Measurements from ENCODE around the gene BTBD2. TPM values are rescaled to one million over a fixed set of nuclear protein-coding genes. Genes with fewer than 3 reads are reported as not detected.

BTBD2 gene
- total and polyA plus RNA-seq, 2 donors (not counting 1 experiment from before 2014, with no cell fraction given), result 75.2 to 85.6 TPM

GRCh38 chr19:1970003-1970805 is 45.3 kb downstream of the BTBD2 start:
- Mint-ChIP-seq H3K27me3 (no peaks in the 10 kb centered on the region), H3K4me1 (peaks cover 15% of the 10 kb centered on the region), H3K4me3 (no peak overlapping the region), H3K9me3 (ENCODE audit: insufficient read depth) (no peaks in the 10 kb centered on the region), H3K27ac (no peak overlapping the region)
- H3K27me3 ChIP-seq (replicated peaks in 1 of 4; ENCODE audit: control extremely low read depth in 1 of 4, control insufficient read depth in 3 of 4, insufficient read depth in 4 of 4, low read length in 3 of 4), result no peaks in the 10 kb centered on the region
- H3K4me1 ChIP-seq (ENCODE audit: control insufficient read depth in 2 of 2, insufficient read depth in 2 of 2, low read length in 2 of 2), result peaks cover 0 to 13% of the 10 kb centered on the region in 2 donors
- no peak overlapping the region for H3K4me3 ChIP-seq (ENCODE audit: control extremely low read depth in 1 of 5, extremely low read depth in 1 of 5, insufficient read depth in 1 of 5, low read depth in 2 of 5, low read length in 4 of 5)
- H2AFZ ChIP-seq (ENCODE audit: insufficient read depth, low read depth, low read length, poor library complexity, severe bottlenecking), result no peak overlapping the region
- 92% methylated on average over 32 of the region's 38 CpGs for WGBS (ENCODE audit: insufficient coverage)
- no peak overlapping the region for H3K9ac ChIP-seq (ENCODE audit: low read length)
- peaks cover 2 to 42% of the 10 kb centered on the region in 2 experiments for H3K36me3 ChIP-seq (replicated peaks in 1 of 2; ENCODE audit: control extremely low read depth in 1 of 2, control insufficient read depth in 1 of 2, extremely low read depth in 1 of 2, insufficient read depth in 2 of 2, low read length in 1 of 2)
- no peak for ATAC-seq (ENCODE audit: low read depth)
- no peak overlapping the region for H3K4me2 ChIP-seq (replicated peaks; ENCODE audit: low read depth, low read length, poor library complexity, severe bottlenecking)
- peaks cover 89% of the 10 kb centered on the region for H3K79me2 ChIP-seq (ENCODE audit: control insufficient read depth, insufficient read depth, low read length)
- TF ChIP-seq, protein P1, sequence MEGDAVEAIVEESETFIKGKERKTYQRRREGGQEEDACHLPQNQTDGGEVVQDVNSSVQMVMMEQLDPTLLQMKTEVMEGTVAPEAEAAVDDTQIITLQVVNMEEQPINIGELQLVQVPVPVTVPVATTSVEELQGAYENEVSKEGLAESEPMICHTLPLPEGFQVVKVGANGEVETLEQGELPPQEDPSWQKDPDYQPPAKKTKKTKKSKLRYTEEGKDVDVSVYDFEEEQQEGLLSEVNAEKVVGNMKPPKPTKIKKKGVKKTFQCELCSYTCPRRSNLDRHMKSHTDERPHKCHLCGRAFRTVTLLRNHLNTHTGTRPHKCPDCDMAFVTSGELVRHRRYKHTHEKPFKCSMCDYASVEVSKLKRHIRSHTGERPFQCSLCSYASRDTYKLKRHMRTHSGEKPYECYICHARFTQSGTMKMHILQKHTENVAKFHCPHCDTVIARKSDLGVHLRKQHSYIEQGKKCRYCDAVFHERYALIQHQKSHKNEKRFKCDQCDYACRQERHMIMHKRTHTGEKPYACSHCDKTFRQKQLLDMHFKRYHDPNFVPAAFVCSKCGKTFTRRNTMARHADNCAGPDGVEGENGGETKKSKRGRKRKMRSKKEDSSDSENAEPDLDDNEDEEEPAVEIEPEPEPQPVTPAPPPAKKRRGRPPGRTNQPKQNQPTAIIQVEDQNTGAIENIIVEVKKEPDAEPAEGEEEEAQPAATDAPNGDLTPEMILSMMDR (IDR thresholded peaks at IDR 0.05), result no peak
- intact Hi-C loops (cut with micrococcal nuclease), result no loop called here
- H3K9me3 ChIP-seq (ENCODE audit: control extremely low read depth in 1 of 3, control insufficient read depth in 2 of 3, insufficient read depth in 1 of 3, low read length in 2 of 3), result no peaks in the 10 kb centered on the region
- ChIA-PET CTCF (interaction anchor here (0.6 kb wide), 2 partner anchors 492 to 544 kb away, joined by 3 read pairs; no protein-coding TSS in a partner anchor), POLR2A (interaction anchor here (0.7 kb wide), 1 partner anchor 38 kb away, joined by 5 read pairs; no protein-coding TSS in a partner anchor)
- H4K20me1 ChIP-seq (ENCODE audit: control insufficient read depth, insufficient read depth, low read length, poor library complexity, severe bottlenecking), result peaks cover 80% of the 10 kb centered on the region
- no peak for DNase-seq
- no peak overlapping the region for H3K27ac ChIP-seq (ENCODE audit: low read length in 2 of 2)

GRCh38 chr19:1969176-1970002 is 46.1 kb downstream of the BTBD2 start:
- no peak overlapping the region for H3K4me3 Mint-ChIP-seq
- H3K27ac Mint-ChIP-seq, result peak overlapping the region; percentile 37
- peaks cover 0 to 10% of the 10 kb centered on the region in 2 donors for H3K4me1 ChIP-seq (ENCODE audit: control insufficient read depth in 2 of 2, insufficient read depth in 2 of 2, low read length in 2 of 2)
- H3K27me3 Mint-ChIP-seq, result no peaks in the 10 kb centered on the region
- H3K27ac ChIP-seq (ENCODE audit: low read length in 2 of 2), result no peak overlapping the region
- ChIA-PET CTCF (no interaction called here), POLR2A (interaction anchor here (0.7 kb wide), 1 partner anchor 37 kb away, joined by 5 read pairs; no protein-coding TSS in a partner anchor)
- H3K79me2 ChIP-seq (ENCODE audit: control insufficient read depth, insufficient read depth, low read length), result peaks cover 89% of the 10 kb centered on the region
- no peak overlapping the region for H3K4me3 ChIP-seq (ENCODE audit: control extremely low read depth in 1 of 5, extremely low read depth in 1 of 5, insufficient read depth in 1 of 5, low read depth in 2 of 5, low read length in 4 of 5)
- no peak overlapping the region for H3K9ac ChIP-seq (ENCODE audit: low read length)
- peaks cover 15% of the 10 kb centered on the region for H3K4me1 Mint-ChIP-seq
- WGBS (ENCODE audit: insufficient coverage), result 96% methylated on average over 47 of the region's 49 CpGs
- no peak overlapping the region for H3K4me2 ChIP-seq (replicated peaks; ENCODE audit: low read depth, low read length, poor library complexity, severe bottlenecking)
- no peaks in the 10 kb centered on the region for H3K9me3 Mint-ChIP-seq (ENCODE audit: insufficient read depth)
- DNase-seq (no peak), ATAC-seq (ENCODE audit: low read depth) (no peak)
- no peaks in the 10 kb centered on the region for H3K27me3 ChIP-seq (replicated peaks in 1 of 4; ENCODE audit: control extremely low read depth in 1 of 4, control insufficient read depth in 3 of 4, insufficient read depth in 4 of 4, low read length in 3 of 4)
- no peak overlapping the region for H2AFZ ChIP-seq (ENCODE audit: insufficient read depth, low read depth, low read length, poor library complexity, severe bottlenecking)
- TF ChIP-seq, protein P1 (IDR thresholded peaks at IDR 0.05), result no peak
- no peak for TF ChIP-seq EZH2 (IDR thresholded peaks at IDR 0.05; ENCODE audit: borderline replicate concordance, insufficient read depth, low read depth, low read length, poor library complexity, severe bottlenecking)
- no peaks in the 10 kb centered on the region for H3K9me3 ChIP-seq (ENCODE audit: control extremely low read depth in 1 of 3, control insufficient read depth in 2 of 3, insufficient read depth in 1 of 3, low read length in 2 of 3)
- intact Hi-C loops (cut with micrococcal nuclease), result no loop called here
- peaks cover 2 to 34% of the 10 kb centered on the region in 2 experiments for H3K36me3 ChIP-seq (replicated peaks in 1 of 2; ENCODE audit: control extremely low read depth in 1 of 2, control insufficient read depth in 1 of 2, extremely low read depth in 1 of 2, insufficient read depth in 2 of 2, low read length in 1 of 2)
- H4K20me1 ChIP-seq (ENCODE audit: control insufficient read depth, insufficient read depth, low read length, poor library complexity, severe bottlenecking), result peaks cover 80% of the 10 kb centered on the region

Measured in B cell (primary cell).